HepG2 (cell line): ENCODE measurements around the gene RAD50. TPM values are rescaled to one million over a fixed set of nuclear protein-coding genes. Genes with fewer than 3 reads are reported as not detected.
A peak's percentile ranks its signal among the peaks of the same experiment; 100 is the strongest.

Experiments
- GMEB2 ChIP-seq: IDR thresholded peaks from 2 replicates; pipeline ENCODE4 v1.6.1; 2016; ENCODE audit warnings: missing biosample characterization, missing genetic modification reagents, low read depth
- KDM5B ChIP-seq: sonication (generic); formaldehyde crosslinking; IDR thresholded peaks from 2 replicates; pipeline ENCODE4 v1.4.0; 2020; ENCODE audit warnings: missing genetic modification reagents, mild to moderate bottlenecking, borderline replicate concordance
- MEIS2 ChIP-seq: sonication (generic); formaldehyde crosslinking; IDR thresholded peaks from 2 replicates; pipeline ENCODE4 v1.9.0; 2021; ENCODE audit warnings: mild to moderate bottlenecking, missing genetic modification reagents
- REL ChIP-seq: sonication (generic); formaldehyde crosslinking; conservative IDR thresholded peaks from 2 replicates; pipeline ENCODE4 v1.8.0; 2022; ENCODE audit warnings: mild to moderate bottlenecking, missing genetic modification reagents, moderate library complexity
- SIN3B ChIP-seq: fragments of 150-350 bp; IDR thresholded peaks from 2 replicates; pipeline ENCODE4 v1.6.1; 2014; ENCODE audit warnings: low read length
- ZBTB40 ChIP-seq, 2 experiments: fragments of 450-650 bp in 1 of 2; sonication (generic) in 1 of 2; formaldehyde crosslinking in 1 of 2; IDR thresholded peaks; 2 replicates each; pipeline versions ENCODE4 v1.6.1 to v1.8.0; 2016 to 2022; ENCODE audit warnings: antibody characterized with exemption in 1 of 2, mild to moderate bottlenecking in 1 of 2, missing genetic modification reagents in 1 of 2
- ZNF318 ChIP-seq: sonication (generic); formaldehyde crosslinking; IDR thresholded peaks from 2 replicates; pipeline ENCODE4 v1.4.0; 2020; ENCODE audit warnings: mild to moderate bottlenecking, missing genetic modification reagents
- polyA plus RNA-seq, 8 experiments: library from polyadenylated mRNA; depleted of rRNA in 3 of 8; stranded (reverse) in 7 of 8; unstranded in 1 of 8; fragments of >200 nt; fragmentation: Illumina TruSeq in 4 of 8; extraction: Trizol in 4 of 8; gene quantifications; 2 replicates each; pipeline versions ENCODE4 v1.2.1 to v1.2.3, GENCODE V29; 2011 to 2016; ENCODE audit warnings: low read depth in 4 of 8, missing spikeins in 1 of 8, mixed read lengths in 1 of 8; ENCODE audit not compliant: insufficient read depth in 1 of 8
- total RNA-seq, 5 experiments: library from RNA; depleted of rRNA; stranded (reverse); fragments of >200 nt; fragmentation: Illumina TruSeq; extraction: Trizol; gene quantifications; 2 replicates each; pipeline ENCODE4 v1.2.3, GENCODE V29; 2016; ENCODE audit warnings: low read depth in 1 of 5

Gene RAD50
- total and polyA plus RNA-seq, 2 of the 13 experiments (the other 11 are each of a cell fraction or from before 2014, with no cell fraction given) = 19.2 to 23.4 TPM

- TF ChIP-seq ZNF318 (CRISPR knock-in tag) = peak; percentile 77; the same call in 1 of the 2 replicates
- TF ChIP-seq ZBTB40 (IDR thresholded peaks at IDR 0.05) = no peak
- peak; percentile 93 for TF ChIP-seq ZBTB40 (CRISPR knock-in tag; IDR thresholded peaks at IDR 0.05)
- no peak for TF ChIP-seq SIN3B
- peak; percentile 74 for TF ChIP-seq MEIS2 (CRISPR knock-in tag)
- TF ChIP-seq GMEB2 (CRISPR knock-in tag) = peak; percentile 69
- peak; percentile 96 for TF ChIP-seq KDM5B
- peak; percentile 96 for TF ChIP-seq REL (CRISPR knock-in tag)
Measured at GRCh38 chr5:132556763-132557477, at the start of gene RAD50 (continued).
